HUDEP-2 (cell line): ENCODE data around the gene DR1.
"Not testable (repeated sequence)": the region's sequence is repeated elsewhere in the genome, so short reads cannot be mapped to it uniquely, and the experiment has no call there.

Source experiments
- DNase-seq, 76 experiments: peaks; one replicate each; lab custom pipeline; 2025; ENCODE audit not compliant: unreplicated experiment in 76 of 76; lab: John Stamatoyannopoulos, UW

DR1 gene

DNA sequence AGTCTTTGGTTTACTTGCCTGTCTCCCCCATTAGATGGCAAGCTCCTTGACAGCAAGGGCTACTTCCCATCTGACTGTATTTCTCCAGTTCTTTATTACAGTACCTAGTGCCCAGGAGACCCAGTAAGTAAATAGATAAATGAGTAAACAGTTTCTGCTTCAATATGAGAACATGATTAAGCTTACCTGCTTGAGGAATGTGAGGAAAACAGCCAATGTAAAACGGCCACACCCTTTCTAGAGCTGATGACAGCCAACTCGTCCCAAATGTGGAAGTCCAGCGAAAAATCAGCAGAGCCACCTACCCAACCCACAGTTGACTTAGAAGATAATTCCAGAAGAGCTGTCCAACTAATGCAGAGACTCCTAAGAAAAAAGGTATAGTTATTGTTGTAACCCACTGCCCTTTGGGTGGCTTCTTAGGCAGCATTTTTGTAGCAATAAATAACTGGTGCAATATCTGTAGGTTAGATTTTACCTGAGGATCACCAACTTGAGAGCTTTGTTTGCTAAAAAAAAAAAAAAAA is 6.5 kb upstream of the DR1 start:
- DNase-seq: no peak

DNA sequence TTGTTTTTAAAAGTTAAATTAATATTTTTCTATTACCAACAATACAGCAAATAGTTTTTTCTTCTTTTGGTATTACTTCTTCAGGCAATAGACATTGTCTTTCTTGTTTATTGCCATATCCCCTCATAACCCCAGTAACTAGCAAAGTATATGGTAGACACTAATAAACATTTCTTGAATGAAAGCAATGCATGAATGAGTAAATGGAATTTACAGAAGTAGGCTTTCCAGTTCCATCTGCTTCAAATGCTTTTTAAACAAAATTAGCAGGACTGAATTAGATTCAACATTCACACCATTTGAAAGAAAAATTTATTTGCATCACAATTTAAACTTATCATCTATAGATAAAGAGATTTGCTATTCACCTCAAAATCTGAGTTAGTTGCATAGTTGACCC is 5.6 kb upstream of the DR1 start:
- no peak for DNase-seq

- DNase-seq: peak in 2 of 76 experiments; percentile 1 to 3
These were observed 1.2 kb upstream of the DR1 start for GRCh38 chr1:93344484-93344883.

GRCh38 chr1:93344886-93345632 is 648 bp upstream of the DR1 start:
- peak in 11 of 76 experiments; percentile 9 to 60 (median 30) for DNase-seq

DNA sequence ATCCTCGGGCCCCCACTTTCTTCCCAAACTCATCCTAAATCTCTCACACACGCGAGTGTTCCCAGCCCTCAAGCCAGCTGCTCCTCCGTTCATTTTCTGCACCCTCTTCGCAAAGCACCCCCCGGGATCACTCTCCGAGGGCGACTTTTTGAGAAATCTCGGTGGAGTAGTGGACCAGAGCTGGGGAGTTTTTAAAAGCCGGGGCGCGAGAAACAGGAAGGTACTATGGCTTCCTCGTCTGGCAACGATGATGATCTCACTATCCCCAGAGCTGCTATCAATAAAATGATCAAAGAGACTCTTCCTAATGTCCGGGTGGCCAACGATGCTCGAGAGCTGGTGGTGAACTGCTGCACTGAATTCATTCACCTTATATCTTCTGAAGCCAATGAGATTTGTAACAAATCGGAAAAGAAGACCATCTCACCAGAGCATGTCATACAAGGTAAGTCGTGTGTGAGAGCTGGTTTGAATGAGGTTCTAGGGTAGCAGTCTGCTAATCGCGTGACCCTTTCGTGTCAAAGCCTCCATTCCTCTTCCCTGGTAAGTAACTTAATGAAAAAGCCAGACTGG is 800 bp downstream of the DR1 start:
- peak in 34 of 76 experiments; percentile 4 to 47 (median 24) for DNase-seq

GRCh38 chr1:93347334-93347899 is 1.7 kb downstream of the DR1 start:
- DNase-seq: no peak

- DNase-seq: no peak
These were observed 2.5 kb downstream of the DR1 start for GRCh38 chr1:93348104-93348728.

DNA sequence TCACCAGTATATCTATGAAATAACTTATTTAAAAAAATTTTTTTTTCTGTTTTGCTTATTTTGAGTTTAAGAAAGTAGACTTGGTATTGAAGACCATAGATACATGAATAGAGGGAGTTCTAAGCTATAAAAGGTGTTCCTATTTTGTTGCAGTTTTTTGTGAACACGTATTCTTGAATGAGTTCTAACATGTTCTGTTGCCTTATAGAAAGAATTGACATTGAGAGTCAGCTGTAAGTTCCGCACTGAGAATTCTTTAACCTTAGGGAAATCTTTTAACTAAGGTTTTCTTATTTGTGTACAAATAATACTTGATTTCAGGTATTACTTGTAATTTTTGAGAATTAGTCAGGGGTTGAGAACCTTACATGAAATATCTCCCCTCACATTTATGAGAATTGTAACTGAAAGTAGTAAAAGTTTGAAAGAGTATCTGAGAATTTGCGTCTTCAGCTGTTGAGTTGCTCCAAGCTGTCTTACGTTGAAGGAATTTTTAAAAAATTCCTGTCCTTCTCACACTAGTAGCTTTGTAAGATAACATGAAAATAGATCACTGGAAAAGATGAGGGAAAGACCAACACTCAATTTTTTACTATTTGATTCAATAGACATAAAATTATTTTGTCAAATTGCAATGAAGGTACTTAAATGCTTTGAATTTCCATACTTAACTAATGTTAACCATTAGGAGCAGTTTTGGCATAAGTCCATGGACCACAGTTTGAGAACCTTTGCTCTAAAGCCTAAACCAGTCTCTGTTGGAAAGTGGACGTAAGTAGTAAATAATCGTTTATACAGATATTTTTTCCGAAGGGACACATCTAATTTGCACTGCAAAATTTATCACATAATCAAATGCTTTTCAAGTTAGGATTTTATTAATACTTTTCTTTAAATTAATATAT is 3.8 kb downstream of the DR1 start:
- DNase-seq: peak in 9 of 76 experiments; percentile 2 to 28 (median 10)

- DNase-seq: no peak
These were observed 4.6 kb downstream of the DR1 start for GRCh38 chr1:93350322-93350721.

GRCh38 chr1:93350875-93351274 is 5.2 kb downstream of the DR1 start:
- no peak for DNase-seq

DNA sequence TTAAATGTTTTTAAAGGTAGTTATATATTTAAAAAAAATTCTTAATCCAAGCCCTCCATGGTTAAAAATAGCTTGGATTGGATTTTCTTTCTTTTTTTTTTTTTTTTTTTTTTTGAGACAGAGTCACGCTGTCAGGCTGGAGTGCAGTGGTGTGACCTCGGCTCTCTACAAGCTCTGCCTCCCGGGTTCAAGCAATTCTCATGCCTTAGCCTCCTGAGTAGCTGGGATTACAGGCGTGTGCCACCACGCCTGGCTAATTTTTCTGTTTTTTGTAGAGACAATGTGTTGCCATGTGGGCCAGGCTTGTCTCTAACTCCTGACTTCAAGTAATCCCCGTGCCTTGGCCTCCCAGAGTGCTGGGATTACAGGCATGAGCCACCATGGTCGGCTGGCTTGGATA is 5.6 kb downstream of the DR1 start:
- DNase-seq: not testable (repeated sequence)

GRCh38 chr1:93352376-93352775 is 6.7 kb downstream of the DR1 start:
- no peak for DNase-seq

DNA sequence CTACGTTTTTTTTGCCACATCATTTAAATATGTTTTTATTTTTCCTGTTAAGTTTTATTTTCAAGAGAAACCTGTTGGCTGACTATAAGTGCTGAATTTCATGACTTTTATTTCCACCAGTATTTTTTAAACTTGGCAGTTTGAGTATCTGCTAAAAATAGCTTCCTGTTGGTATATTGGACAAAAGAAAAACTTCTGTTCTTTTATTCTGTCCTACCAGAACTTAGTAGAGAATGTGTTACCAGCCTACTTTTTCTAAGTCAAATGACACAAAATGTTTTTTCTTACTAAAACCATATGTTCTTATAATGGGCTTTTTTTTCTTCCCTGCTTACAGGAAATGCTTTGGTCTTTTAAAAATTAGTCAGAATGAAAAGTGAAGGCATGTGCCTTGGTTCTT is 7.6 kb downstream of the DR1 start:
- no peak for DNase-seq

- no peak for DNase-seq
These were observed 9.0 kb downstream of the DR1 start for GRCh38 chr1:93354749-93355148.

- DNase-seq: no peak
These were observed 11.5 kb downstream of the DR1 start for GRCh38 chr1:93357242-93357641.

DNA sequence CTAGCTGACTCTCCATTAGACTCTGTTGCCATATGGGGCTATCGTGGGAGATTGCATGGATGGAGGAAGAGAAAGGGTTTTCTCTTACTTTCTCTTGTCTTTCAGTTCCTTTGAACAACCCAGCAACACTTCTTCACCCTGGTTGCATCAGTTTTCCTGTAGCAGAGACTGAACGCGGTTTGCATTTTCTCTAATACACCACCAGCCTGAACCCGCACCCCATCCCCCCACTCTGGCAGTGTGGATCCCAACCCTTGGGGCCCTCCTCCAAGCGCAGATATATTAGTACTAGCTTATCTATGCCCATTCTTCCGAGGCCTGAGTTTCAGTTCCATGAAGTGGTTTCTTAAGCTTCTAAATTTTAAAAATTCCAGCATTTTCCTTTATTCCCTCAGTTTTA is 12.6 kb downstream of the DR1 start:
- DNase-seq: no peak

- no peak for DNase-seq
These were observed 14.4 kb downstream of the DR1 start for GRCh38 chr1:93360111-93360510.

- DNase-seq: no peak
These were observed 16.5 kb downstream of the DR1 start for GRCh38 chr1:93362237-93362636.

DNA sequence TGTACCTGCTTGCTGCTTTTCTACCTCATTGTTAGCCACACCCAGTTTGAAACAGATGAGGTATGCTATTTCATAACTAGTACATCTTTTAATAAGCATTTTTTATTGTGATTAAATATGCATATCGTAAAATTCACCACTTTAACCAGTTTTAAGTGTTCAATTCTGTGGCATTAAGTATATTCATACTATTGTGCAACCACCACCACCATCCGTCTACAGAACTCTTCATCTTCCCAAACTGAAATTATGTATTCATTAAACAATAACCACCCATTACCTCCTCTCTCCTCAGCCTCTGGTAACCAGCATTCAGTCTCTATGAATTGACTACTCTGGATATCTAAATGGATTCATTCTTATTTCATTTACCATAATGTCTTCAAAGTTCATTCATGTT is 20.1 kb downstream of the DR1 start:
- DNase-seq: no peak

GRCh38 chr1:93369734-93370133 is 24.0 kb downstream of the DR1 start:
- DNase-seq: no peak
